Liver (tissue), 9 donors: ENCODE data around the gene HACD2. TPM values are rescaled to one million over a fixed set of nuclear protein-coding genes. Genes with fewer than 3 reads are reported as not detected.

ENCODE experiments used
- DNase-seq: peaks from one replicate; pipeline ENCODE4 v3.0.0-alpha.2; 2017; ENCODE audit warnings: low spot score
- H3K27ac ChIP-seq, 2 donors: one replicate each; pipeline ENCODE4 v1.7.0; 2013; ENCODE audit warnings: inconsistent platforms in 2 of 2, low read length in 2 of 2, control low read depth in 1 of 2, low read depth in 1 of 2, mild to moderate bottlenecking in 1 of 2
- H3K27me3 ChIP-seq, 4 donors: one replicate each; pipeline versions ENCODE4 v1.6.1 to v1.7.0; 2013; ENCODE audit warnings: low read length in 3 of 4, inconsistent platforms in 1 of 4, mild to moderate bottlenecking in 1 of 4, moderate library complexity in 1 of 4; ENCODE audit not compliant: control insufficient read depth in 4 of 4, insufficient read depth in 4 of 4
- H3K36me3 ChIP-seq, 4 donors: one replicate each; pipeline versions ENCODE4 v1.6.1 to v1.7.0; 2013; ENCODE audit warnings: low read length in 3 of 4, mild to moderate bottlenecking in 3 of 4, low read depth in 1 of 4, moderate library complexity in 1 of 4; ENCODE audit not compliant: control insufficient read depth in 4 of 4, insufficient read depth in 3 of 4
- H3K4me1 ChIP-seq, 4 donors: one replicate each; pipeline versions ENCODE4 v1.6.1 to v1.7.0; 2013; ENCODE audit warnings: low read length in 3 of 4, mild to moderate bottlenecking in 3 of 4, moderate library complexity in 1 of 4; ENCODE audit not compliant: control insufficient read depth in 4 of 4, insufficient read depth in 4 of 4
- H3K4me3 ChIP-seq, 3 donors: one replicate each; pipeline versions ENCODE4 v1.6.1 to v1.7.0; 2013; ENCODE audit warnings: low read length in 3 of 3, control low read depth in 1 of 3, low read depth in 1 of 3, mild to moderate bottlenecking in 1 of 3
- H3K9ac ChIP-seq, 2 donors: one replicate each; pipeline ENCODE4 v1.7.0; 2013; ENCODE audit warnings: low read length in 2 of 2, mild to moderate bottlenecking in 2 of 2, moderate library complexity in 2 of 2, control low read depth in 1 of 2, low read depth in 1 of 2
- H3K9me3 ChIP-seq, 4 donors: one replicate each; pipeline versions ENCODE4 v1.6.1 to v1.7.0; 2013; ENCODE audit warnings: low read length in 3 of 4; ENCODE audit not compliant: control insufficient read depth in 4 of 4
- ATF3 ChIP-seq: IDR thresholded peaks from 2 replicates; pipeline ENCODE4 v1.6.1; 2016; ENCODE audit warnings: antibody characterized with exemption
- CTCF ChIP-seq: fragments of 150-350 bp; IDR thresholded peaks from 2 replicates; pipeline ENCODE4 v1.5.1; 2017; ENCODE audit warnings: improper control_type of control experiment, low read depth, low read length; ENCODE audit not compliant: missing input control
- EGR1 ChIP-seq, 2 donors: IDR thresholded peaks; 2 replicates each; pipeline ENCODE4 v1.6.1; 2016 to 2018; ENCODE audit warnings: antibody characterized with exemption in 2 of 2, low read depth in 2 of 2
- FOXA1 ChIP-seq: IDR thresholded peaks from 2 replicates; pipeline ENCODE4 v1.6.1; 2016; ENCODE audit warnings: antibody characterized with exemption
- FOXA2 ChIP-seq: IDR thresholded peaks from 2 replicates; pipeline ENCODE4 v1.6.1; 2016; ENCODE audit warnings: antibody characterized with exemption
- GABPA ChIP-seq, 2 donors: IDR thresholded peaks in 1 of 2; conservative IDR thresholded peaks in 1 of 2; 2 replicates each; pipeline ENCODE4 v1.6.1; 2016; ENCODE audit warnings: antibody characterized with exemption in 2 of 2, mild to moderate bottlenecking in 1 of 2, moderate library complexity in 1 of 2
- HNF4A ChIP-seq, 2 donors: conservative IDR thresholded peaks; 2 replicates each; pipeline ENCODE4 v1.6.1; 2016; ENCODE audit warnings: antibody characterized with exemption in 2 of 2, mild to moderate bottlenecking in 2 of 2
- HNF4G ChIP-seq: IDR thresholded peaks from 2 replicates; pipeline ENCODE4 v1.6.1; 2016; ENCODE audit warnings: antibody characterized with exemption
- JUND ChIP-seq, 2 donors: IDR thresholded peaks; 2 replicates each; pipeline ENCODE4 v1.6.1; 2016; ENCODE audit warnings: antibody characterized with exemption in 2 of 2
- MAX ChIP-seq: IDR thresholded peaks from 2 replicates; pipeline ENCODE4 v1.6.1; 2016; ENCODE audit warnings: antibody characterized with exemption
- NR2F2 ChIP-seq: IDR thresholded peaks from 2 replicates; pipeline ENCODE4 v1.6.1; 2016; ENCODE audit warnings: antibody characterized with exemption
- RAD21 ChIP-seq, 2 donors: IDR thresholded peaks; 2 replicates each; pipeline ENCODE4 v1.6.1; 2016; ENCODE audit warnings: antibody characterized with exemption in 2 of 2, mild to moderate bottlenecking in 2 of 2
- REST ChIP-seq: IDR thresholded peaks from 2 replicates; pipeline ENCODE4 v1.6.1; 2016; ENCODE audit warnings: antibody characterized with exemption, mild to moderate bottlenecking
- RXRA ChIP-seq, 2 donors: IDR thresholded peaks; 2 replicates each; pipeline ENCODE4 v1.6.1; 2017 to 2018; ENCODE audit warnings: antibody characterized with exemption in 2 of 2, mild to moderate bottlenecking in 1 of 2
- SP1 ChIP-seq: IDR thresholded peaks from 2 replicates; pipeline ENCODE4 v1.6.1; 2018; ENCODE audit warnings: antibody characterized with exemption, mild to moderate bottlenecking
- TAF1 ChIP-seq: conservative IDR thresholded peaks from 2 replicates; pipeline ENCODE4 v1.6.1; 2016; ENCODE audit warnings: antibody characterized with exemption, mild to moderate bottlenecking
- YY1 ChIP-seq: IDR thresholded peaks from 2 replicates; pipeline ENCODE4 v1.6.1; 2016; ENCODE audit warnings: antibody characterized with exemption, mild to moderate bottlenecking
- ZBTB33 ChIP-seq: IDR thresholded peaks from 2 replicates; pipeline ENCODE4 v1.6.1; 2016; ENCODE audit warnings: antibody characterized with exemption
- WGBS: extraction: QIAGEN DNeasy Blood & Tissue Kit; methylation state at CpG from one replicate; pipeline ENCODE4 v1.1.7; 2013; 5-methylcytosine and 5-hydroxymethylcytosine counted together
- polyA plus RNA-seq, 2 donors: library from polyadenylated mRNA; stranded (reverse) in 1 of 2; unstranded in 1 of 2; fragments of 200-250 nt in 1 of 2; fragments of >200 nt in 1 of 2; fragmentation: Nextera tagmentation in 1 of 2; extraction: Ambion mirVana in 1 of 2; gene quantifications; one replicate each; pipeline versions ENCODE4 v1.2.1 to v1.2.3, GENCODE V29; 2013 to 2015
- total RNA-seq, 2 donors: library from RNA; depleted of rRNA; stranded (reverse); fragments of >200 nt; gene quantifications; one replicate each; pipeline ENCODE4 v1.2.3, GENCODE V29; 2014
- donor health status: healthy.
- donor health status: healthy.
- donor health status: healthy.
- donor health status: healthy.
- donor health status: healthy.

Gene HACD2
- total and polyA plus RNA-seq, 4 donors, result 14.8 to 45.2 (median 25.2) TPM

GRCh38 chr3:123528130-123528529, 56.7 kb downstream of the HACD2 start:
- no peak overlapping the region for H3K4me3 ChIP-seq
- H3K36me3 ChIP-seq, result peaks cover 0 to 3% (median under 1%) of the 10 kb centered on the region in 4 donors
- no peaks in the 10 kb centered on the region for H3K27me3 ChIP-seq
- 58% methylated on average over 2 of the region's 2 CpGs for WGBS
- no peaks in the 10 kb centered on the region for H3K9me3 ChIP-seq
- H3K4me1 ChIP-seq, result peaks cover 6 to 14% (median 8%) of the 10 kb centered on the region in 4 donors
- H3K9ac ChIP-seq, result no peak overlapping the region
- H3K27ac ChIP-seq, result peak overlapping the region; percentile 60 to 72
- peak; percentile 35 for TF ChIP-seq HNF4G
- TF ChIP-seq FOXA2, result peak; percentile 99
- peak in 1 of 2 donors; percentile 18 for TF ChIP-seq GABPA (IDR thresholded peaks at IDR 0.05 in 1 of 2, conservative IDR thresholded peaks at IDR 0.05 in 1 of 2)
- no peak for TF ChIP-seq CTCF
- peak in 1 of 2 donors; percentile 82 for TF ChIP-seq EGR1 (IDR thresholded peaks at IDR 0.05; ENCODE audit: low read depth in 2 of 2)
- TF ChIP-seq YY1, result peak; percentile 63
- peak; percentile 73 to 89 for TF ChIP-seq RXRA (IDR thresholded peaks at IDR 0.05)
- TF ChIP-seq JUND (IDR thresholded peaks at IDR 0.05), result peak in 1 of 2 donors; percentile 95
- peak; percentile 98 for TF ChIP-seq FOXA1
- no peak for TF ChIP-seq ATF3
- peak; percentile 74 for TF ChIP-seq REST
- peak; percentile 53 for TF ChIP-seq MAX
- TF ChIP-seq NR2F2, result peak; percentile 84
- peak; percentile 89 to 95 for TF ChIP-seq HNF4A (conservative IDR thresholded peaks at IDR 0.05)
- peak; percentile 66 for TF ChIP-seq ZBTB33
- TF ChIP-seq TAF1, result no peak
- peak in 1 of 2 donors; percentile 32 for TF ChIP-seq RAD21 (IDR thresholded peaks at IDR 0.05)
- peak; percentile 77 for TF ChIP-seq SP1
- no peak for DNase-seq
